ENCODE data around the gene FLOT2.

FLOT2 gene

DNA sequence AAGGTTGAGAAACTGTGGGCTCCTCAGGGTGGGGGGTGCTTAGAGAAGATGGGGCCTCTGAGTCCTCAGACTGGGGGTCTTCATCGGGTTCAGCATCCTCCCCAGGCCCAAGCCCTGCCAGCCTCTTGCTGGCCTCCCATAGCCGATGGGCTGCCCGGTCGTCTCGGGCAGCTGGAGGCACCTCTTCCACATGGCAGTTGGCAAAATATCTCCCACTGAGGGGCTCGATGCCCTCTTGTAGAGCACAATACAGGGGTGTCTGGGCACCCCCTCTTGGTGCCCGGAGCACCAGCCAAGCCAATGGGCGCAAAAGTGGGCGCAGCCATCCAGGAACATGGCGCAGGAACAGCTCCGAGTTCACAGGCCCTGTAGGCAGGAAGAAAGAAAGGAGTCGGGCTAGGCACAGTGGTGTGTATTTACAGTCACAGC lies 1.0 kb upstream of the FLOT2 start:
- no peaks in the 10 kb centered on the region for H3K9me2 ChIP-seq (replicated peaks; ENCODE audit: insufficient read depth, low read length)
- H3K4me2 ChIP-seq (ENCODE audit: low read depth, low read length) = peak overlapping the region; percentile 98; the same call in 1 of the 2 replicates
- H3K9ac ChIP-seq (ENCODE audit: low read length) = no peak overlapping the region
- peaks cover 47% of the 10 kb centered on the region for H3F3A ChIP-seq (ENCODE audit: insufficient read depth, low read length)
- H2AFZ ChIP-seq (ENCODE audit: low read length) = no peak overlapping the region
- peaks cover 52% of the 10 kb centered on the region for H3K4me1 ChIP-seq (ENCODE audit: low read length)
- peaks cover 63% of the 10 kb centered on the region for H3K79me2 ChIP-seq (ENCODE audit: low read length)
- no peaks in the 10 kb centered on the region for H3K36me3 ChIP-seq (replicated peaks; ENCODE audit: insufficient read depth, low read length)
- H3K4me3 ChIP-seq (ENCODE audit: low read length) = no peak overlapping the region; the same call in 1 of the 2 replicates
- no peaks in the 10 kb centered on the region for H3K27me3 ChIP-seq (replicated peaks; ENCODE audit: insufficient read depth, low read length)
- H3K27ac ChIP-seq (ENCODE audit: low read length) = no peak overlapping the region
- TF ChIP-seq EZH2phosphoT487 (IDR thresholded peaks at IDR 0.05; ENCODE audit: low read length) = no peak
- TF ChIP-seq, protein P1, sequence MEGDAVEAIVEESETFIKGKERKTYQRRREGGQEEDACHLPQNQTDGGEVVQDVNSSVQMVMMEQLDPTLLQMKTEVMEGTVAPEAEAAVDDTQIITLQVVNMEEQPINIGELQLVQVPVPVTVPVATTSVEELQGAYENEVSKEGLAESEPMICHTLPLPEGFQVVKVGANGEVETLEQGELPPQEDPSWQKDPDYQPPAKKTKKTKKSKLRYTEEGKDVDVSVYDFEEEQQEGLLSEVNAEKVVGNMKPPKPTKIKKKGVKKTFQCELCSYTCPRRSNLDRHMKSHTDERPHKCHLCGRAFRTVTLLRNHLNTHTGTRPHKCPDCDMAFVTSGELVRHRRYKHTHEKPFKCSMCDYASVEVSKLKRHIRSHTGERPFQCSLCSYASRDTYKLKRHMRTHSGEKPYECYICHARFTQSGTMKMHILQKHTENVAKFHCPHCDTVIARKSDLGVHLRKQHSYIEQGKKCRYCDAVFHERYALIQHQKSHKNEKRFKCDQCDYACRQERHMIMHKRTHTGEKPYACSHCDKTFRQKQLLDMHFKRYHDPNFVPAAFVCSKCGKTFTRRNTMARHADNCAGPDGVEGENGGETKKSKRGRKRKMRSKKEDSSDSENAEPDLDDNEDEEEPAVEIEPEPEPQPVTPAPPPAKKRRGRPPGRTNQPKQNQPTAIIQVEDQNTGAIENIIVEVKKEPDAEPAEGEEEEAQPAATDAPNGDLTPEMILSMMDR (IDR thresholded peaks at IDR 0.05; ENCODE audit: low read length) = no peak
- no peak for TF ChIP-seq EZH2 (optimal IDR thresholded peaks at IDR 0.05; ENCODE audit: low read depth, low read length)
- no peaks in the 10 kb centered on the region for H3K9me3 ChIP-seq (replicated peaks; ENCODE audit: insufficient read depth, low read length)
- no peak for DNase-seq
- H4K20me1 ChIP-seq (ENCODE audit: insufficient read depth, low read length) = no peaks in the 10 kb centered on the region

DNA sequence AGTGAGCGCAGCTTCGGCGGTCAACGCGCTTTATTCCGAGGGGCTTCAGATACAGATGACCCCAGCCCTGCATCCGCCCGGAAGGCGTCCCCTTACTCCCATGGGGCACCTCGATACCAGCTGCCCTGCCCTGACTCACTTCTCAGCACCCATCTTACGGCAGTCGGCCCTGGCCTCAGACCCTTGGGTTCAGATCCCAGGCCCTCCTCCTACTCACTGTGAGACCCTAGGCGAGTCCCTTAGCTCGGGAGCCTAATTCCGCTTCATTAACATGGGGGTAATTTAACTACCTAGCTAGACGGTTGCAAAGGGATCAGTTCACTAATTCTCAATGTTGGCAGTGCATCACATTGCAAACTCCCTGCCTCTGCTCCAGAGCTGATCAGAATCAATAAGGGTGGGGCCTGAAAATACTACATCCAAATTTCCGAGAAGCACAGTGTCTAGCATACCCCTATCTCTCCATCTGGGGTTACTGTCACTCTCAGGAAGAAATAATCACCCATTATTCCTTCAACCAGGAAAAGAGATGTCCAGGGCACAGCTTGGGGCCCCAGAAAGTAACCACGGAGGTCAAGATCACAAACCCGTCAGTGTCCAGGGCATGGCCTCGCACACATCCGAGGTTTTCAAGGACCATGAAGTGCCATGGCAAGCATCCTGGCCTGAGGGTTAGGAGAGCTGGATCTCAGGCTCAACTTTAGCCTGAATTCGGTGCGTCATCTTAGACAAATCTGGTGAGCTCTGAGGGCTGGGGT lies 415 bp upstream of the FLOT2 start:
- H3K4me1 ChIP-seq (ENCODE audit: low read length) = peaks cover 51% of the 10 kb centered on the region
- TF ChIP-seq, protein P1 (IDR thresholded peaks at IDR 0.05; ENCODE audit: low read length) = no peak
- TF ChIP-seq EZH2 (optimal IDR thresholded peaks at IDR 0.05; ENCODE audit: low read depth, low read length) (no peak), EZH2phosphoT487 (IDR thresholded peaks at IDR 0.05; ENCODE audit: low read length) (no peak)
- peak overlapping the region; percentile 34; the same call in 1 of the 2 replicates for H3K27ac ChIP-seq (ENCODE audit: low read length)
- no peaks in the 10 kb centered on the region for H4K20me1 ChIP-seq (ENCODE audit: insufficient read depth, low read length)
- DNase-seq = no peak
- H3K9ac ChIP-seq (ENCODE audit: low read length) = peak overlapping the region; percentile 81; the same call in 1 of the 2 replicates
- H2AFZ ChIP-seq (ENCODE audit: low read length) = peak overlapping the region; percentile 97
- peaks cover 49% of the 10 kb centered on the region for H3F3A ChIP-seq (ENCODE audit: insufficient read depth, low read length)
- peak overlapping the region; percentile 98 for H3K4me2 ChIP-seq (ENCODE audit: low read depth, low read length)
- H3K79me2 ChIP-seq (ENCODE audit: low read length) = peaks cover 65% of the 10 kb centered on the region
- H3K27me3 ChIP-seq (replicated peaks; ENCODE audit: insufficient read depth, low read length) = no peaks in the 10 kb centered on the region
- H3K4me3 ChIP-seq (ENCODE audit: low read length) = peak overlapping the region; percentile 95
- no peaks in the 10 kb centered on the region for H3K36me3 ChIP-seq (replicated peaks; ENCODE audit: insufficient read depth, low read length)
- no peaks in the 10 kb centered on the region for H3K9me3 ChIP-seq (replicated peaks; ENCODE audit: insufficient read depth, low read length)
- H3K9me2 ChIP-seq (replicated peaks; ENCODE audit: insufficient read depth, low read length) = no peaks in the 10 kb centered on the region

DNA sequence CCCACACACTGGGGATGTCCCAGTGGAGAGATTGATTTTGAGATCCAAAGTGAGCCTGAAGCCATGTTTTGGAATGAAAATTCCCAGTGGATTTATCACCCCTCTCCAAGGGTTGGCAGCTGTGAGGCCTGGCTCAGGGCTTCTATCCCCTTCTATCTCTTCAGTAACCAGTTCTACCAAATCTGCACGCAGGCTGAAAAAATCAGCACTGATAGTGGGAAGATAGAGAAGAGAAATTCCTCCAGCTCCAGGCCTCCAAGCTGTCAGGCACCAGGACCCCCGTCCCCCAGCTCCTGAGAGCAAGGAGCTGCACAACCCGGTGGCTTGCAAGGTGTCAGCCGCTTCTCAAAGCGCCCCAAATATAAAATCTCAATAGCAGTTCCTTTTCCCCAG lies 1.0 kb downstream of the FLOT2 start:
- TF ChIP-seq EZH2 (optimal IDR thresholded peaks at IDR 0.05; ENCODE audit: low read depth, low read length) (no peak), EZH2phosphoT487 (IDR thresholded peaks at IDR 0.05; ENCODE audit: low read length) (no peak)
- TF ChIP-seq, protein P1 (IDR thresholded peaks at IDR 0.05; ENCODE audit: low read length) = no peak
- no peak for DNase-seq
- Histone ChIP-seq H3F3A (ENCODE audit: insufficient read depth, low read length) (peaks cover 45% of the 10 kb centered on the region), H3K4me2 (ENCODE audit: low read depth, low read length) (peak overlapping the region; percentile 78), H3K27ac (ENCODE audit: low read length) (peak overlapping the region; percentile 48; the same call in 1 of the 2 replicates), H3K4me1 (ENCODE audit: low read length) (peaks cover 60% of the 10 kb centered on the region), H3K79me2 (ENCODE audit: low read length) (peaks cover 71% of the 10 kb centered on the region), H4K20me1 (ENCODE audit: insufficient read depth, low read length) (no peaks in the 10 kb centered on the region), H2AFZ (ENCODE audit: low read length) (no peak overlapping the region), H3K9me3 (replicated peaks; ENCODE audit: insufficient read depth, low read length) (no peaks in the 10 kb centered on the region), H3K27me3 (replicated peaks; ENCODE audit: insufficient read depth, low read length) (no peaks in the 10 kb centered on the region), H3K4me3 (ENCODE audit: low read length) (peak overlapping the region; percentile 95), H3K36me3 (replicated peaks; ENCODE audit: insufficient read depth, low read length) (no peaks in the 10 kb centered on the region), H3K9ac (ENCODE audit: low read length) (peak overlapping the region; percentile 81), H3K9me2 (replicated peaks; ENCODE audit: insufficient read depth, low read length) (no peaks in the 10 kb centered on the region)
